Liver (tissue), 9 donors: Measurements from ENCODE around the gene NPIPA3. TPM values are rescaled to one million over a fixed set of nuclear protein-coding genes. Genes with fewer than 3 reads are reported as not detected.

Experiments used
- DNase-seq: peaks from one replicate; pipeline ENCODE4 v3.0.0-alpha.2; 2017; ENCODE audit warnings: low spot score
- H3K27ac ChIP-seq, 2 donors: one replicate each; pipeline ENCODE4 v1.7.0; 2013; ENCODE audit warnings: inconsistent platforms in 2 of 2, low read length in 2 of 2, control low read depth in 1 of 2, low read depth in 1 of 2, mild to moderate bottlenecking in 1 of 2
- H3K27me3 ChIP-seq, 4 donors: one replicate each; pipeline versions ENCODE4 v1.6.1 to v1.7.0; 2013; ENCODE audit warnings: low read length in 3 of 4, inconsistent platforms in 1 of 4, mild to moderate bottlenecking in 1 of 4, moderate library complexity in 1 of 4; ENCODE audit not compliant: control insufficient read depth in 4 of 4, insufficient read depth in 4 of 4
- H3K36me3 ChIP-seq, 4 donors: one replicate each; pipeline versions ENCODE4 v1.6.1 to v1.7.0; 2013; ENCODE audit warnings: low read length in 3 of 4, mild to moderate bottlenecking in 3 of 4, low read depth in 1 of 4, moderate library complexity in 1 of 4; ENCODE audit not compliant: control insufficient read depth in 4 of 4, insufficient read depth in 3 of 4
- H3K4me1 ChIP-seq, 4 donors: one replicate each; pipeline versions ENCODE4 v1.6.1 to v1.7.0; 2013; ENCODE audit warnings: low read length in 3 of 4, mild to moderate bottlenecking in 3 of 4, moderate library complexity in 1 of 4; ENCODE audit not compliant: control insufficient read depth in 4 of 4, insufficient read depth in 4 of 4
- H3K4me3 ChIP-seq, 3 donors: one replicate each; pipeline versions ENCODE4 v1.6.1 to v1.7.0; 2013; ENCODE audit warnings: low read length in 3 of 3, control low read depth in 1 of 3, low read depth in 1 of 3, mild to moderate bottlenecking in 1 of 3
- H3K9ac ChIP-seq, 2 donors: one replicate each; pipeline ENCODE4 v1.7.0; 2013; ENCODE audit warnings: low read length in 2 of 2, mild to moderate bottlenecking in 2 of 2, moderate library complexity in 2 of 2, control low read depth in 1 of 2, low read depth in 1 of 2
- H3K9me3 ChIP-seq, 4 donors: one replicate each; pipeline versions ENCODE4 v1.6.1 to v1.7.0; 2013; ENCODE audit warnings: low read length in 3 of 4; ENCODE audit not compliant: control insufficient read depth in 4 of 4
- ATF3 ChIP-seq: IDR thresholded peaks from 2 replicates; pipeline ENCODE4 v1.6.1; 2016; ENCODE audit warnings: antibody characterized with exemption
- CTCF ChIP-seq: fragments of 150-350 bp; IDR thresholded peaks from 2 replicates; pipeline ENCODE4 v1.5.1; 2017; ENCODE audit warnings: improper control_type of control experiment, low read depth, low read length; ENCODE audit not compliant: missing input control
- EGR1 ChIP-seq, 2 donors: IDR thresholded peaks; 2 replicates each; pipeline ENCODE4 v1.6.1; 2016 to 2018; ENCODE audit warnings: antibody characterized with exemption in 2 of 2, low read depth in 2 of 2
- FOXA1 ChIP-seq: IDR thresholded peaks from 2 replicates; pipeline ENCODE4 v1.6.1; 2016; ENCODE audit warnings: antibody characterized with exemption
- FOXA2 ChIP-seq: IDR thresholded peaks from 2 replicates; pipeline ENCODE4 v1.6.1; 2016; ENCODE audit warnings: antibody characterized with exemption
- GABPA ChIP-seq, 2 donors: IDR thresholded peaks in 1 of 2; conservative IDR thresholded peaks in 1 of 2; 2 replicates each; pipeline ENCODE4 v1.6.1; 2016; ENCODE audit warnings: antibody characterized with exemption in 2 of 2, mild to moderate bottlenecking in 1 of 2, moderate library complexity in 1 of 2
- HNF4A ChIP-seq, 2 donors: conservative IDR thresholded peaks; 2 replicates each; pipeline ENCODE4 v1.6.1; 2016; ENCODE audit warnings: antibody characterized with exemption in 2 of 2, mild to moderate bottlenecking in 2 of 2
- HNF4G ChIP-seq: IDR thresholded peaks from 2 replicates; pipeline ENCODE4 v1.6.1; 2016; ENCODE audit warnings: antibody characterized with exemption
- JUND ChIP-seq, 2 donors: IDR thresholded peaks; 2 replicates each; pipeline ENCODE4 v1.6.1; 2016; ENCODE audit warnings: antibody characterized with exemption in 2 of 2
- MAX ChIP-seq: IDR thresholded peaks from 2 replicates; pipeline ENCODE4 v1.6.1; 2016; ENCODE audit warnings: antibody characterized with exemption
- NR2F2 ChIP-seq: IDR thresholded peaks from 2 replicates; pipeline ENCODE4 v1.6.1; 2016; ENCODE audit warnings: antibody characterized with exemption
- RAD21 ChIP-seq, 2 donors: IDR thresholded peaks; 2 replicates each; pipeline ENCODE4 v1.6.1; 2016; ENCODE audit warnings: antibody characterized with exemption in 2 of 2, mild to moderate bottlenecking in 2 of 2
- REST ChIP-seq: IDR thresholded peaks from 2 replicates; pipeline ENCODE4 v1.6.1; 2016; ENCODE audit warnings: antibody characterized with exemption, mild to moderate bottlenecking
- RXRA ChIP-seq, 2 donors: IDR thresholded peaks; 2 replicates each; pipeline ENCODE4 v1.6.1; 2017 to 2018; ENCODE audit warnings: antibody characterized with exemption in 2 of 2, mild to moderate bottlenecking in 1 of 2
- SP1 ChIP-seq: IDR thresholded peaks from 2 replicates; pipeline ENCODE4 v1.6.1; 2018; ENCODE audit warnings: antibody characterized with exemption, mild to moderate bottlenecking
- TAF1 ChIP-seq: conservative IDR thresholded peaks from 2 replicates; pipeline ENCODE4 v1.6.1; 2016; ENCODE audit warnings: antibody characterized with exemption, mild to moderate bottlenecking
- YY1 ChIP-seq: IDR thresholded peaks from 2 replicates; pipeline ENCODE4 v1.6.1; 2016; ENCODE audit warnings: antibody characterized with exemption, mild to moderate bottlenecking
- ZBTB33 ChIP-seq: IDR thresholded peaks from 2 replicates; pipeline ENCODE4 v1.6.1; 2016; ENCODE audit warnings: antibody characterized with exemption
- WGBS: extraction: QIAGEN DNeasy Blood & Tissue Kit; methylation state at CpG from one replicate; pipeline ENCODE4 v1.1.7; 2013; 5-methylcytosine and 5-hydroxymethylcytosine counted together
- polyA plus RNA-seq, 2 donors: library from polyadenylated mRNA; stranded (reverse) in 1 of 2; unstranded in 1 of 2; fragments of 200-250 nt in 1 of 2; fragments of >200 nt in 1 of 2; fragmentation: Nextera tagmentation in 1 of 2; extraction: Ambion mirVana in 1 of 2; gene quantifications; one replicate each; pipeline versions ENCODE4 v1.2.1 to v1.2.3, GENCODE V29; 2013 to 2015
- total RNA-seq, 2 donors: library from RNA; depleted of rRNA; stranded (reverse); fragments of >200 nt; gene quantifications; one replicate each; pipeline ENCODE4 v1.2.3, GENCODE V29; 2014
- donor health status: healthy.
- donor health status: healthy.
- donor health status: healthy.
- donor health status: healthy.
- donor health status: healthy.

Gene NPIPA3
- total and polyA plus RNA-seq, 4 donors: 0.22 to 0.75 (median 0.23) TPM; not detected in 1

- Histone ChIP-seq H3K4me3 (no peak overlapping the region), H3K4me1 (peaks cover 4 to 9% (median 6%) of the 10 kb centered on the region in 4 donors), H3K9me3 (no peaks in the 10 kb centered on the region), H3K36me3 (peaks cover 4 to 40% (median 26%) of the 10 kb centered on the region in 4 donors), H3K27me3 (no peaks in the 10 kb centered on the region), H3K27ac (no peak overlapping the region), H3K9ac (no peak overlapping the region)
- 85% methylated on average over 7 of the region's 7 CpGs for WGBS
- TF ChIP-seq FOXA1 (no peak), MAX (no peak), RAD21 (IDR thresholded peaks at IDR 0.05) (no peak), TAF1 (no peak), RXRA (IDR thresholded peaks at IDR 0.05) (no peak), JUND (IDR thresholded peaks at IDR 0.05) (no peak), YY1 (no peak), REST (no peak), NR2F2 (no peak), SP1 (no peak), ATF3 (no peak), CTCF (no peak), HNF4A (conservative IDR thresholded peaks at IDR 0.05) (no peak), FOXA2 (no peak), EGR1 (IDR thresholded peaks at IDR 0.05; ENCODE audit: low read depth in 2 of 2) (no peak), GABPA (IDR thresholded peaks at IDR 0.05 in 1 of 2, conservative IDR thresholded peaks at IDR 0.05 in 1 of 2) (no peak), ZBTB33 (no peak), HNF4G (no peak)
- no peak for DNase-seq
Measured at GRCh38 chr16:14668556-14669223, 34.5 kb upstream of the NPIPA3 start.
